ENCODE results near the gene LPCAT4.
"Not testable (repeated sequence)": the region's sequence is repeated elsewhere in the genome, so short reads cannot be mapped to it uniquely, and the experiment has no call there.

Gene LPCAT4

DNA sequence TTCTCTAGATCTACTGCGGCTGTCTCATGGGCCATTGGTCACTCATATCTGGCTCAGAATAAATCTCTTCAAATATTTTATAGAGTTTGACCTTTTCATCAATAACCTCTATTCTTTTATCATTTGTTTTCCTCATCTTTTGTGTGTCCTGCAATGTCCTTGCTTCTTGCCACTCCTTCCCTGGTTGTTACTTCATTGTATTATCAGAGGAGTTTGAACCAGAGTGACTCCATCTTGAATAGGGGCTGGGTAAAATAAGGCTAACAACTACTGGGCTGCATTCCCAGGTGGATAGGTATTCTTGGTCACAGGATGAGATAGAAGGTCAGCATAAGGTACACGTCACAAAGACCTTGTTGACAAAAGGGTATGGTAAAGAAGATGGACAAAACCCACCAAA, 9.9 kb upstream of the LPCAT4 start:
- no peak for DNase-seq (ENCODE audit: low spot score)
- TF ChIP-seq, protein P1, sequence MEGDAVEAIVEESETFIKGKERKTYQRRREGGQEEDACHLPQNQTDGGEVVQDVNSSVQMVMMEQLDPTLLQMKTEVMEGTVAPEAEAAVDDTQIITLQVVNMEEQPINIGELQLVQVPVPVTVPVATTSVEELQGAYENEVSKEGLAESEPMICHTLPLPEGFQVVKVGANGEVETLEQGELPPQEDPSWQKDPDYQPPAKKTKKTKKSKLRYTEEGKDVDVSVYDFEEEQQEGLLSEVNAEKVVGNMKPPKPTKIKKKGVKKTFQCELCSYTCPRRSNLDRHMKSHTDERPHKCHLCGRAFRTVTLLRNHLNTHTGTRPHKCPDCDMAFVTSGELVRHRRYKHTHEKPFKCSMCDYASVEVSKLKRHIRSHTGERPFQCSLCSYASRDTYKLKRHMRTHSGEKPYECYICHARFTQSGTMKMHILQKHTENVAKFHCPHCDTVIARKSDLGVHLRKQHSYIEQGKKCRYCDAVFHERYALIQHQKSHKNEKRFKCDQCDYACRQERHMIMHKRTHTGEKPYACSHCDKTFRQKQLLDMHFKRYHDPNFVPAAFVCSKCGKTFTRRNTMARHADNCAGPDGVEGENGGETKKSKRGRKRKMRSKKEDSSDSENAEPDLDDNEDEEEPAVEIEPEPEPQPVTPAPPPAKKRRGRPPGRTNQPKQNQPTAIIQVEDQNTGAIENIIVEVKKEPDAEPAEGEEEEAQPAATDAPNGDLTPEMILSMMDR (conservative IDR thresholded peaks at IDR 0.05; ENCODE audit: low read depth) = no peak
- POLR2A ChIA-PET (ENCODE audit: low non-redundant PET) = no interaction called here
- H3K27ac ChIP-seq = no peak overlapping the region
- CTCF ChIA-PET = no interaction called here

DNA sequence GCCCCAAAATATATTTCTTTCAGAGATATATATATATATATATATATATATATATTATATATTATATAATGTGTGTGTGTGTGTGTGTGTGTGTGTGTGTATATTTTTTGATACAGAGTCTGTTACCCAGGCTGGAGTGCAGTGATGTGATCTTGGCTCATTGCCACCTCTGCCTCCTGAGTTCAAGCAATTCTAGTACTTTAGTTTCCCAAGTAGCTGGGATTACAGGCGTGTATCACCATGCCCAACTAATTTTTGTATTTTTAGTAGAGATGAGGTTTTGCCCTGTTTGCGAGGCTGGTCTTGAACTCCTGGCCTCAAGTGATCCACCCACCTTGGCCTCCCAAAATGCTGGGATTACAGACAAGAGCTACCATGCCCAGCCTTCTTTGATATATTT, 8.5 kb upstream of the LPCAT4 start:
- POLR2A ChIA-PET (ENCODE audit: low non-redundant PET); H3K27ac ChIP-seq; DNase-seq (ENCODE audit: low spot score); CTCF ChIA-PET: not testable (repeated sequence)

DNA sequence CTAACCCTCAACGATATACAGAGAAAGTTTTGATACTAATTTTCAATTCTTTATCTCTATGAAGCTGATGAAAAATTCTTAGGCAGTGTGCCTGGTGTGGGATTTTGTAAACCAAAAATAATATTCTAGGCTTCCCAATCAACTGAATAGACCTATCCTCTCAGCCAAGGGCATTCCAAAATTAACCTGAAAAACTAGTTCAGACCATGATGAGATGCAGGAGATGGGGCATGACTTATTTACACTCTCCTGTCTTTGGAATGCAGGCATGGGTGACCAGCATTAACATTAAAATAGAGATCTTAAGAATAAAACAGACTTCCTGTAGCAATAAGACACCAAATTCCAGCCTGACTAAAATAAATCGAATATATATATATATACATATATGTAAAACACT, 7.8 kb upstream of the LPCAT4 start:
- TF ChIP-seq, protein P1 (conservative IDR thresholded peaks at IDR 0.05; ENCODE audit: low read depth) = no peak
- H3K27ac ChIP-seq = no peak overlapping the region
- no peak for DNase-seq (ENCODE audit: low spot score)
- POLR2A ChIA-PET (ENCODE audit: low non-redundant PET) = no interaction called here
- CTCF ChIA-PET = interaction anchor here (0.7 kb wide), 1 partner anchor 264 kb away, joined by 4 read pairs; no protein-coding TSS in a partner anchor

DNA sequence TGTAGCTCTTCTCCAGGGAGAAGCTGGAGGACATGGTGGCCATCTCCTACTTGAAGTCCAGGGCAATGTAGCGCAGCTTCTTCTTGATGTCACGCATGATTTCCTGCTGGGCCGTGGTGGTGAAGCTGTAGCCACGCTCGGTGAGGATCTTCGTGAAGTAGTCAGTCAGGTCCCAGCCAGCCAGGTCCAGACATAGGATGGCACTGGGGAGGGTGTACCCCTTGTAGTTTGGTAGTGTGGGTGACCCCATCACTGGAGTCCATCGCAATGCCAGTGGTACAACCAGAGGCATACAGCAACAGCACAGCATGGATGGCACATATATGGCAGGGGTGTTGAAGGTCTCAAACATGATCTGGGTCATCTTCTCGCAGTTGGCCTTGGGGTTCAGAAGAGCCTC, 7.0 kb upstream of the LPCAT4 start:
- ChIA-PET CTCF (no interaction called here), POLR2A (ENCODE audit: low non-redundant PET) (no interaction called here)
- no peak for DNase-seq (ENCODE audit: low spot score)
- no peak overlapping the region for H3K27ac ChIP-seq
- TF ChIP-seq, protein P1 (conservative IDR thresholded peaks at IDR 0.05; ENCODE audit: low read depth) = no peak

DNA sequence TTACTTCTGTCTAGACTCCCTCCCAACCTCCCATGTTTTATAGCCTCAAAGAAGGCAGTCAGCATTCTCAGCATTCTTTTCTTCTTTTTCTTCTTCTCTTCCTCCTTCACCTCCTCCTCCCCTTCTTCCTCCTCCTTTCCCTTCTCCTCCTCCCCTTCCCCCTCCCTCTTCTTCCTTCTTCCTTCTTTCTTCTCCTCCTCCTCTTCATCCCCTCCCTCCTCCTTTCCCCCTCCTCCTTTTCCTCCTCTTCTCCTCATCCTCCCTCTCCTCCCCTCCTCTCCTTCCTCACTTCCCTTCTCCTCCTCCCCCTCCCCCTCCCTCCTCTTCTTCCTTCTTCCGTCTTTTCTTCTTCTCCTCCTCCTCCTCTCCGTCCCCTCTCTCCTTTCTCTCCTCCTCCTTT, 3.6 kb upstream of the LPCAT4 start:
- TF ChIP-seq, protein P1 (conservative IDR thresholded peaks at IDR 0.05; ENCODE audit: low read depth) = no peak
- DNase-seq (ENCODE audit: low spot score) = no peak
- ChIA-PET CTCF (no interaction called here), POLR2A (ENCODE audit: low non-redundant PET) (no interaction called here)
- no peak overlapping the region for H3K27ac ChIP-seq

DNA sequence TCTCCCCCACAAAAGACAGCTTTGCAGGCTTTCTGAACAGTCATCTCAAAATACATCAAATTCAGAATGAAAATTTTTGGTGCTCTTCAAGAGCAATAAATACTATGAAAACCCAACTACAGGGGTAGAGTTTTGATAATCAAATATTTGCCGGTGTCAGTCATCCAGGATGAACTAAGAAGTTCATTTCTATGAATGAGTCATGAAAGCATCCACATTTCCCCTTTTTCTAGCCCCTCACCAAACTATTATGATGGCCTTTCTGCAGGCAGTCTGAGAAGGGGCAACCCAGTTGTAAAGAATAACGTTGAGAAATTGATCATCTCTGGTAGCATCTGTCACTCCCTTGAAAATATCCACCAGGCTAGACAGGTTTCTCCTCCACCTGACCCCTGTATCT, 3.1 kb upstream of the LPCAT4 start:
- TF ChIP-seq, protein P1 (conservative IDR thresholded peaks at IDR 0.05; ENCODE audit: low read depth) = no peak
- ChIA-PET CTCF (no interaction called here), POLR2A (ENCODE audit: low non-redundant PET) (no interaction called here)
- no peak for DNase-seq (ENCODE audit: low spot score)
- H3K27ac ChIP-seq = no peak overlapping the region

DNA sequence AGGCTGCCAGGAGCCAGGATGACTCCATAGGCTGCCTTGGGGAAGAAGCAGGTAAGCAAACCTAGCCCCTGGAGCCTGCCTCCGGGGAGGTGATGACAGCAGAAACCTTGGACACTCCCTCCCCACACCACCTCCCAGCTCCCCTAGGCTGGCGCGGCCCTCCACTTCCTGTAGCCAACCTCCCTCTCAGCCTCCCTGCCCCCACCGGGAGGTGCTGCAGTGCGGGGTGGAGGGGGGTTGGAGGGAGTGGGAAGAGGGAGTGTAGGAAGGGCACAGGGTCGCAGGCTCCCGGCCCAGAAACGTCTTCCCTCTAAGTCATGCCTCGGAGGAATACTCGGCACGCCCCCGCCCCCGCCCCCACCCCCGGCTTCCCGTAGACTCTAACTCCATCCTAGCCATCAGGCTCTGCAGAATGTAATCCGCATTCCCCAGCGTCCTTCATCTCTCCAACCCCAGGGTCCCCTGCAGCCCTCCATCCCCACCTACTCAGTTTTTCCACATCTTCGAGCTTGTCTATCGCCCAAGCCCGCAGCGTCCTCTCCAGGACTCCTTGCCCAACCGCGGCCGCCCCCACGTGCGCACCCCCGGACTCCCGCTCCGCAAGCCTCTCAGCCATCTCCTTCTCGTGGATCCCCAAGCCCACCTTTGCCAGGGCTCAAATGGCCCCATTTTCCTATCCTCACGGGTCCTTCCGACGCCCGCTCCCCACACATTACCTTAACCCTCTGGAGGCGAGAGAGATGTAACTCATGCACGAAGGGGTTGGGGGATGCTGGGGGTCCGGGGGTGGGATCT, 528 bp downstream of the LPCAT4 start:
- POLR2A ChIA-PET (ENCODE audit: low non-redundant PET) = interaction anchor here (0.9 to 1.0 kb wide), 2 partner anchors 8 to 28 kb away, joined by 3 to 4 read pairs; partner anchors contain the start of gene SLC12A6
- DNase-seq (ENCODE audit: low spot score) = peak; percentile 78
- CTCF ChIA-PET = interaction anchor here (0.6 to 2.1 kb wide), 9 partner anchors 20 to 253 kb away, joined by 3 to 22 read pairs (median 3); partner anchors contain the start of genes KATNBL1, NOP10, NUTM1 and SLC12A6
- TF ChIP-seq, protein P1 (conservative IDR thresholded peaks at IDR 0.05; ENCODE audit: low read depth) = no peak
- H3K27ac ChIP-seq = peak overlapping the region; percentile 97
